ENCODE measurements around the gene AOPEP.

- TF ChIP-seq, protein P1, sequence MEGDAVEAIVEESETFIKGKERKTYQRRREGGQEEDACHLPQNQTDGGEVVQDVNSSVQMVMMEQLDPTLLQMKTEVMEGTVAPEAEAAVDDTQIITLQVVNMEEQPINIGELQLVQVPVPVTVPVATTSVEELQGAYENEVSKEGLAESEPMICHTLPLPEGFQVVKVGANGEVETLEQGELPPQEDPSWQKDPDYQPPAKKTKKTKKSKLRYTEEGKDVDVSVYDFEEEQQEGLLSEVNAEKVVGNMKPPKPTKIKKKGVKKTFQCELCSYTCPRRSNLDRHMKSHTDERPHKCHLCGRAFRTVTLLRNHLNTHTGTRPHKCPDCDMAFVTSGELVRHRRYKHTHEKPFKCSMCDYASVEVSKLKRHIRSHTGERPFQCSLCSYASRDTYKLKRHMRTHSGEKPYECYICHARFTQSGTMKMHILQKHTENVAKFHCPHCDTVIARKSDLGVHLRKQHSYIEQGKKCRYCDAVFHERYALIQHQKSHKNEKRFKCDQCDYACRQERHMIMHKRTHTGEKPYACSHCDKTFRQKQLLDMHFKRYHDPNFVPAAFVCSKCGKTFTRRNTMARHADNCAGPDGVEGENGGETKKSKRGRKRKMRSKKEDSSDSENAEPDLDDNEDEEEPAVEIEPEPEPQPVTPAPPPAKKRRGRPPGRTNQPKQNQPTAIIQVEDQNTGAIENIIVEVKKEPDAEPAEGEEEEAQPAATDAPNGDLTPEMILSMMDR (IDR thresholded peaks at IDR 0.05) = no peak
- TF ChIP-seq POLR2A (IDR thresholded peaks at IDR 0.05; ENCODE audit: low read depth) = no peak
Measured at GRCh38 chr9:94734054-94734754, 7.7 kb downstream of the AOPEP start.

Measured in esophagus muscularis mucosa (tissue), 3 donors.